Thoracic aorta (tissue), 2 donors: Measurements from ENCODE around the gene ABHD2. TPM values are rescaled to one million over a fixed set of nuclear protein-coding genes. Genes with fewer than 3 reads are reported as not detected.
A peak's percentile ranks its signal among the peaks of the same experiment; 100 is the strongest.
"Not testable (repeated sequence)": the region's sequence is repeated elsewhere in the genome, so short reads cannot be mapped to it uniquely, and the experiment has no call there.

Experiments
- ATAC-seq: fragments of 150-250 bp; one replicate; pipeline ENCODE4 v1.8.0; 2017; ENCODE audit warnings: low read depth; ENCODE audit not compliant: insufficient number of reproducible peaks, low FRiP score
- DNase-seq: peaks from one replicate; pipeline ENCODE4 v3.0.0-alpha.2; 2020; ENCODE audit warnings: low spot score
- H3K27ac ChIP-seq, 2 donors: fragments of 200-600 bp; sonication (generic); 1 replicate in 1 of 2; 2 replicates in 1 of 2; pipeline ENCODE4 v1.5.1; 2016; ENCODE audit warnings: mild to moderate bottlenecking in 2 of 2, moderate library complexity in 2 of 2
- H3K27me3 ChIP-seq: fragments of 200-600 bp; sonication (generic); replicated peaks from 2 replicates; pipeline ENCODE4 v1.6.0; 2016; ENCODE audit warnings: mild to moderate bottlenecking; ENCODE audit not compliant: insufficient read depth
- H3K36me3 ChIP-seq: fragments of 200-600 bp; sonication (generic); one replicate; pipeline ENCODE4 v1.5.1; 2016
- H3K4me1 ChIP-seq, 2 donors: fragments of 200-600 bp; sonication (generic); 1 replicate in 1 of 2; 2 replicates in 1 of 2; pipeline versions ENCODE4 v1.5.1 to v1.6.0; 2016; ENCODE audit warnings: low read depth in 2 of 2, mild to moderate bottlenecking in 1 of 2; ENCODE audit not compliant: control insufficient read depth in 1 of 2
- H3K4me3 ChIP-seq: fragments of 200-600 bp; sonication (generic); 2 replicates; pipeline ENCODE4 v1.5.1; 2016; ENCODE audit warnings: mild to moderate bottlenecking
- H3K9me3 ChIP-seq: fragments of 200-600 bp; sonication (generic); 2 replicates; pipeline ENCODE4 v1.5.1; 2016
- CTCF ChIP-seq: fragments of 200-600 bp; sonication (generic); IDR thresholded peaks from one replicate; pipeline ENCODE4 v1.5.1; 2019; ENCODE audit warnings: antibody characterized with exemption
- total RNA-seq, 2 donors: library from RNA; depleted of rRNA; stranded (reverse); fragments of >200 nt; gene quantifications; one replicate each; pipeline versions ENCODE4 v1.1.0 to v1.2.3, GENCODE V29; 2016

ABHD2 gene
- total RNA-seq, 2 donors from 2014 or later: 177 to 283 TPM

- ATAC-seq: no peak
- H3K4me1 ChIP-seq: peaks cover 25 to 73% of the 10 kb centered on the region in 2 donors
Observed at GRCh38 chr15:89131731-89132130, 43.5 kb downstream of the ABHD2 start.

GRCh38 chr15:89132611-89133507, 44.6 kb downstream of the ABHD2 start:
- H3K27ac ChIP-seq: peak overlapping the region; percentile 63 to 67
- ATAC-seq: no peak
- H3K36me3 ChIP-seq: peaks cover 3% of the 10 kb centered on the region
- TF ChIP-seq CTCF: no peak
- no peaks in the 10 kb centered on the region for H3K9me3 ChIP-seq
- DNase-seq: no peak
- H3K4me3 ChIP-seq: no peak overlapping the region
- H3K4me1 ChIP-seq: peaks cover 34 to 75% of the 10 kb centered on the region in 2 donors
- H3K27me3 ChIP-seq: no peaks in the 10 kb centered on the region

More at GRCh38 chr15:89131731-89132130, 43.5 kb downstream of the ABHD2 start:
- DNase-seq: no peak
- Histone ChIP-seq H3K9me3 (no peaks in the 10 kb centered on the region), H3K27ac (peak overlapping the region in 1 of 2 donors; percentile 63), H3K4me3 (no peak overlapping the region), H3K36me3 (peaks cover 3% of the 10 kb centered on the region), H3K27me3 (no peaks in the 10 kb centered on the region)
- no peak for TF ChIP-seq CTCF

DNA sequence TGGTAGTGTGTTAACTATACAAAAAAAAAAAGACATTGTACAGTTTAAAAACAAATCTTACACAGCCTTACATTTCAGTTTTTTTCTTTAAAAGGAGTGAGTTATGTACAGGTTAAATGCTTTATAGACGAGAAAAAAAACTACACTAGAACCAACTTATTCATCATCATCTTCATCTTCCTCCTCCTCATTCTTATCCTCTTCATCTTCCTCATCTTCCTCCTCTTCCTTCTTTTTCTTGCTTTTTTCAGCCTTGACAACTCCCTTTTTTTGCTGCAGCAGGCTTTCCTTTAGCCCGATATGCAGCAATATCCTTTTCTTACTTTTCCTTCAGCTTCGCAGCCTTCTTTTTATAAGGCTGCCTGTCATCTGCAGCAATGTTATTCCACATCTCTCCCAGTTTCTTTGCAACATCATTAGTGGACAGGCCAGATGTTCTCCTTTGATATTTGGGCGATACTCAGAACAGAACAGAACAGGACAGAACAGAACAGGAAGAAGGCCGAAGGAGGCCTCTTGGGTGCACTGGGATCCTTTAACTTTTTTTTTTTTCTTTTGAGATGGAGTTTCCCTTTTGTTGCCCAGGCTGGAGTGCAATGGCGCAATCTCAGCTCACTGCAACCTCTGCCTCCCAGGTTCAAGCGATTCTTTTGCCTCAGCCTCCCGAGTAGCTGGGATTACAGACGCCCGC, 47.3 kb downstream of the ABHD2 start:
- H3K4me3 ChIP-seq, H3K36me3 ChIP-seq, ATAC-seq, H3K9me3 ChIP-seq, H3K27me3 ChIP-seq, DNase-seq: not testable (repeated sequence)
- Histone ChIP-seq H3K27ac (peak overlapping the region; percentile 94 to 95), H3K4me1 (peaks cover 51 to 81% of the 10 kb centered on the region in 2 donors)

- H3K4me1 ChIP-seq: peaks cover 54 to 88% of the 10 kb centered on the region in 2 donors
- no peak for ATAC-seq
Observed at GRCh38 chr15:89136078-89136806, 48.0 kb downstream of the ABHD2 start.

More at GRCh38 chr15:89136078-89136806, 48.0 kb downstream of the ABHD2 start:
- no peak for TF ChIP-seq CTCF
- DNase-seq: no peak
- peak overlapping the region; percentile 94 to 95 for H3K27ac ChIP-seq
- H3K4me3 ChIP-seq: no peak overlapping the region
- H3K9me3 ChIP-seq: no peaks in the 10 kb centered on the region
- no peaks in the 10 kb centered on the region for H3K36me3 ChIP-seq
- no peaks in the 10 kb centered on the region for H3K27me3 ChIP-seq
